Naive thymus-derived CD4-positive, alpha-beta T cell (primary cell): ENCODE results near the gene AQP4. TPM values are rescaled to one million over a fixed set of nuclear protein-coding genes. Genes with fewer than 3 reads are reported as not detected.

ENCODE experiments used
- ATAC-seq: fragments of 150-1000 bp; cut with Tn5 transposase; 2 replicates; pipeline ENCODE4 v1.10.0; 2021; ENCODE audit warnings: mild to moderate bottlenecking, moderate library complexity
- CTCF ChIA-PET: fragments of 350-600 bp; sonication (Branson Sonifier 250); formaldehyde crosslinking; loops from one replicate; lab custom pipeline; 2021; ENCODE audit warnings: antibody characterized with exemption; lab: Charles Lee
- POLR2A ChIA-PET: fragments of 350-600 bp; sonication (Branson Sonifier 250); formaldehyde crosslinking; loops from one replicate; lab custom pipeline; 2021; ENCODE audit warnings: antibody characterized with exemption, inconsistent platforms; lab: Charles Lee
- DNase-seq, 9 donors: peaks; one replicate each; pipeline versions ENCODE4 v3.0.0 to v3.0.0-alpha.2; 2020 to 2022; ENCODE audit warnings: mixed read lengths in 1 of 9
- H3K27ac ChIP-seq: one replicate; pipeline ENCODE4 v1.7.0; 2013; ENCODE audit warnings: mild to moderate bottlenecking, low read depth, low read length, moderate library complexity
- H3K27me3 ChIP-seq, 2 donors: one replicate each; pipeline ENCODE4 v1.7.0; 2013; ENCODE audit warnings: low read length in 2 of 2, mild to moderate bottlenecking in 2 of 2, moderate library complexity in 2 of 2; ENCODE audit not compliant: control insufficient read depth in 2 of 2, insufficient read depth in 2 of 2
- H3K36me3 ChIP-seq, 3 experiments: 1 replicate in 2 of 3; 2 replicates in 1 of 3; pipeline ENCODE4 v1.7.0; 2013; ENCODE audit warnings: low read length in 3 of 3, mild to moderate bottlenecking in 3 of 3, moderate library complexity in 1 of 3; ENCODE audit not compliant: insufficient read depth in 3 of 3, control insufficient read depth in 2 of 3
- H3K4me1 ChIP-seq, 2 donors: one replicate each; pipeline ENCODE4 v1.7.0; 2013; ENCODE audit warnings: low read length in 2 of 2, mild to moderate bottlenecking in 2 of 2, moderate library complexity in 1 of 2; ENCODE audit not compliant: control insufficient read depth in 2 of 2, insufficient read depth in 2 of 2
- H3K4me3 ChIP-seq: 2 replicates; pipeline ENCODE4 v1.7.0; 2013; ENCODE audit warnings: mild to moderate bottlenecking, low read length
- H3K9me3 ChIP-seq, 3 experiments: 1 replicate in 2 of 3; 2 replicates in 1 of 3; pipeline ENCODE4 v1.7.0; 2013; ENCODE audit warnings: low read length in 3 of 3; ENCODE audit not compliant: control insufficient read depth in 2 of 3
- H3K27ac Mint-ChIP-seq, 9 donors: one replicate each; pipeline ENCODE4 v1.8.0; 2020 to 2022; ENCODE audit warnings: mixed read lengths in 9 of 9, mild to moderate bottlenecking in 8 of 9, moderate library complexity in 5 of 9, inconsistent platforms in 2 of 9
- H3K27me3 Mint-ChIP-seq, 5 donors: one replicate each; pipeline ENCODE4 v1.8.0; 2021 to 2022; ENCODE audit warnings: mixed read lengths in 5 of 5, mild to moderate bottlenecking in 1 of 5
- H3K36me3 Mint-ChIP-seq, 5 donors: one replicate each; pipeline ENCODE4 v1.8.0; 2020 to 2022; ENCODE audit warnings: mixed read lengths in 5 of 5, mild to moderate bottlenecking in 3 of 5, inconsistent platforms in 1 of 5
- H3K4me1 Mint-ChIP-seq, 7 donors: one replicate each; pipeline ENCODE4 v1.8.0; 2020 to 2022; ENCODE audit warnings: mixed read lengths in 7 of 7, mild to moderate bottlenecking in 3 of 7, inconsistent platforms in 1 of 7
- H3K4me3 Mint-ChIP-seq, 10 donors: one replicate each; pipeline ENCODE4 v1.8.0; 2020 to 2022; ENCODE audit warnings: mild to moderate bottlenecking in 10 of 10, mixed read lengths in 10 of 10, moderate library complexity in 6 of 10, inconsistent platforms in 2 of 10
- H3K9me3 Mint-ChIP-seq, 11 donors: one replicate each; pipeline ENCODE4 v1.8.0; 2020 to 2022; ENCODE audit warnings: mixed read lengths in 11 of 11, mild to moderate bottlenecking in 4 of 11, inconsistent platforms in 1 of 11, moderate library complexity in 1 of 11
- intact Hi-C, 2 donors: fragments of 100-400 bp; cut with micrococcal nuclease; formaldehyde crosslinking; loops; one replicate each; pipeline ENCODE4 v1.15.1; 2023
- polyA plus RNA-seq, 2 donors: library from polyadenylated mRNA; unstranded; fragments of 300-500 nt; fragmentation: Illumina TruSeq; gene quantifications; one replicate each; pipeline ENCODE4 v1.2.3, GENCODE V29; 2021
- total RNA-seq, 6 experiments: library from RNA in 5 of 6; stranded (reverse) in 5 of 6; gene quantifications; 1 replicate in 5 of 6; 2 replicates in 1 of 6; pipeline ENCODE4 v1.2.3 and lab custom pipeline; 2021 to 2026

The AQP4 gene
- total and polyA plus RNA-seq, 7 experiments from 2014 or later: not detected

GRCh38 chr18:26819046-26819445 is 46.5 kb downstream of the AQP4 start:
- peaks cover 0 to 12% (median 0%) of the 10 kb centered on the region in 5 donors for H3K36me3 Mint-ChIP-seq

GRCh38 chr18:26818461-26818860 is 47.0 kb downstream of the AQP4 start:
- ATAC-seq (no peak), DNase-seq (no peak)
- intact Hi-C loops: no loop called here
- no peaks in the 10 kb centered on the region for H3K36me3 ChIP-seq
- no peaks in the 10 kb centered on the region for H3K27me3 ChIP-seq
- no peak overlapping the region for H3K27ac ChIP-seq
- H3K4me1 Mint-ChIP-seq: no peaks in the 10 kb centered on the region
- peaks cover 3 to 44% (median 23%) of the 10 kb centered on the region in 11 donors for H3K9me3 Mint-ChIP-seq
- H3K36me3 Mint-ChIP-seq: peaks cover 0 to 12% (median 0%) of the 10 kb centered on the region in 5 donors
- H3K27me3 Mint-ChIP-seq: peaks cover 0 to 5% (median 0%) of the 10 kb centered on the region in 5 donors
- H3K9me3 ChIP-seq: peaks cover 0 to 6% (median 5%) of the 10 kb centered on the region in 3 experiments
- no peak overlapping the region for H3K4me3 Mint-ChIP-seq
- POLR2A ChIA-PET: no interaction called here
- H3K4me3 ChIP-seq: no peak overlapping the region
- no peak overlapping the region for H3K27ac Mint-ChIP-seq
- CTCF ChIA-PET: no interaction called here
- H3K4me1 ChIP-seq: no peaks in the 10 kb centered on the region

More at GRCh38 chr18:26819046-26819445, 46.5 kb downstream of the AQP4 start:
- peaks cover 0 to 6% (median 5%) of the 10 kb centered on the region in 3 experiments for H3K9me3 ChIP-seq
- intact Hi-C loops: no loop called here
- no peaks in the 10 kb centered on the region for H3K36me3 ChIP-seq
- Mint-ChIP-seq H3K9me3 (peaks cover 3 to 44% (median 23%) of the 10 kb centered on the region in 11 donors), H3K4me3 (no peak overlapping the region), H3K27me3 (peaks cover 0 to 5% (median 0%) of the 10 kb centered on the region in 5 donors), H3K4me1 (peaks cover 0 to 2% (median 0%) of the 10 kb centered on the region in 7 donors), H3K27ac (no peak overlapping the region)
- ATAC-seq: no peak
- no peak overlapping the region for H3K4me3 ChIP-seq
- no peaks in the 10 kb centered on the region for H3K4me1 ChIP-seq
- ChIA-PET CTCF (no interaction called here), POLR2A (no interaction called here)
- no peaks in the 10 kb centered on the region for H3K27me3 ChIP-seq
- H3K27ac ChIP-seq: no peak overlapping the region
- DNase-seq: no peak

GRCh38 chr18:26813043-26813442 is 52.5 kb downstream of the AQP4 start:
- ChIA-PET POLR2A (no interaction called here), CTCF (no interaction called here)
- no peak overlapping the region for H3K27ac Mint-ChIP-seq
- H3K27me3 ChIP-seq: no peaks in the 10 kb centered on the region
- peaks cover 0 to 15% (median 0%) of the 10 kb centered on the region in 5 donors for H3K36me3 Mint-ChIP-seq
- H3K9me3 Mint-ChIP-seq: peaks cover 3 to 37% (median 18%) of the 10 kb centered on the region in 11 donors
- no peaks in the 10 kb centered on the region for H3K4me1 ChIP-seq
- H3K4me3 ChIP-seq: no peak overlapping the region
- H3K4me1 Mint-ChIP-seq: peaks cover 0 to 5% (median 0%) of the 10 kb centered on the region in 7 donors
- ATAC-seq (no peak), DNase-seq (no peak)
- no peaks in the 10 kb centered on the region for H3K9me3 ChIP-seq
- no peaks in the 10 kb centered on the region for H3K36me3 ChIP-seq
- H3K4me3 Mint-ChIP-seq: no peak overlapping the region
- H3K27me3 Mint-ChIP-seq: peaks cover 0 to 6% (median 0%) of the 10 kb centered on the region in 5 donors
- intact Hi-C loops: no loop called here
- no peak overlapping the region for H3K27ac ChIP-seq

GRCh38 chr18:26812462-26812861 is 53.0 kb downstream of the AQP4 start:
- POLR2A ChIA-PET: no interaction called here
- H3K27ac Mint-ChIP-seq: no peak overlapping the region
- no peak overlapping the region for H3K4me3 Mint-ChIP-seq
- intact Hi-C loops: no loop called here
- no peaks in the 10 kb centered on the region for H3K36me3 ChIP-seq
- H3K9me3 Mint-ChIP-seq: peaks cover 3 to 32% (median 15%) of the 10 kb centered on the region in 11 donors
- no peak overlapping the region for H3K4me3 ChIP-seq
- no peaks in the 10 kb centered on the region for H3K9me3 ChIP-seq
- DNase-seq (no peak), ATAC-seq (no peak)
- peaks cover 0 to 6% (median 0%) of the 10 kb centered on the region in 5 donors for H3K27me3 Mint-ChIP-seq
- CTCF ChIA-PET: no interaction called here
- H3K27ac ChIP-seq: no peak overlapping the region
- H3K4me1 ChIP-seq: no peaks in the 10 kb centered on the region
- H3K36me3 Mint-ChIP-seq: peaks cover 0 to 15% (median 0%) of the 10 kb centered on the region in 5 donors
- no peaks in the 10 kb centered on the region for H3K27me3 ChIP-seq
- H3K4me1 Mint-ChIP-seq: peaks cover 0 to 5% (median 0%) of the 10 kb centered on the region in 7 donors

- ATAC-seq (no peak), DNase-seq (no peak)
- H3K9me3 Mint-ChIP-seq: peaks cover 2 to 25% (median 9%) of the 10 kb centered on the region in 11 donors
- no peak overlapping the region for H3K4me3 Mint-ChIP-seq
- H3K4me1 Mint-ChIP-seq: peaks cover 0 to 5% (median 0%) of the 10 kb centered on the region in 7 donors
- Histone ChIP-seq H3K27me3 (no peaks in the 10 kb centered on the region), H3K4me1 (no peaks in the 10 kb centered on the region), H3K36me3 (no peaks in the 10 kb centered on the region), H3K9me3 (no peaks in the 10 kb centered on the region), H3K27ac (no peak overlapping the region), H3K4me3 (no peak overlapping the region)
- CTCF ChIA-PET: no interaction called here
- POLR2A ChIA-PET: no interaction called here
- peaks cover 0 to 15% (median 0%) of the 10 kb centered on the region in 5 donors for H3K36me3 Mint-ChIP-seq
- H3K27ac Mint-ChIP-seq: no peak overlapping the region
- intact Hi-C loops: no loop called here
- peaks cover 0 to 6% (median 0%) of the 10 kb centered on the region in 5 donors for H3K27me3 Mint-ChIP-seq
Measured at GRCh38 chr18:26809346-26809745, 56.2 kb downstream of the AQP4 start.

- Histone ChIP-seq H3K27ac (no peak overlapping the region), H3K4me1 (no peaks in the 10 kb centered on the region), H3K27me3 (no peaks in the 10 kb centered on the region), H3K9me3 (no peaks in the 10 kb centered on the region), H3K4me3 (no peak overlapping the region), H3K36me3 (no peaks in the 10 kb centered on the region)
- no peak overlapping the region for H3K4me3 Mint-ChIP-seq
- H3K9me3 Mint-ChIP-seq: peaks cover 2 to 18% (median 8%) of the 10 kb centered on the region in 11 donors
- peaks cover 0 to 6% (median 0%) of the 10 kb centered on the region in 5 donors for H3K27me3 Mint-ChIP-seq
- ChIA-PET CTCF (no interaction called here), POLR2A (no interaction called here)
- H3K4me1 Mint-ChIP-seq: peaks cover 0 to 5% (median 0%) of the 10 kb centered on the region in 7 donors
- peaks cover 0 to 10% (median 0%) of the 10 kb centered on the region in 5 donors for H3K36me3 Mint-ChIP-seq
- ATAC-seq (no peak), DNase-seq (no peak)
- H3K27ac Mint-ChIP-seq: no peak overlapping the region
- intact Hi-C loops: no loop called here
Measured at GRCh38 chr18:26806224-26806623, 59.3 kb downstream of the AQP4 start.

GRCh38 chr18:26804519-26804918 is 61.0 kb downstream of the AQP4 start:
- CTCF ChIA-PET: no interaction called here
- ATAC-seq: no peak
- POLR2A ChIA-PET: no interaction called here
- Mint-ChIP-seq H3K4me3 (no peak overlapping the region), H3K9me3 (peaks cover 0 to 14% (median 6%) of the 10 kb centered on the region in 11 donors), H3K36me3 (peaks cover 0 to 6% (median 0%) of the 10 kb centered on the region in 5 donors), H3K4me1 (peaks cover 0 to 5% (median 0%) of the 10 kb centered on the region in 7 donors), H3K27ac (no peak overlapping the region), H3K27me3 (peaks cover 0 to 6% (median 0%) of the 10 kb centered on the region in 5 donors)
- H3K27me3 ChIP-seq: no peaks in the 10 kb centered on the region
- no peak for DNase-seq
- H3K9me3 ChIP-seq: no peaks in the 10 kb centered on the region
- no peaks in the 10 kb centered on the region for H3K36me3 ChIP-seq
- no peaks in the 10 kb centered on the region for H3K4me1 ChIP-seq
- H3K4me3 ChIP-seq: no peak overlapping the region
- intact Hi-C loops: no loop called here
- H3K27ac ChIP-seq: no peak overlapping the region
